ENCODE results near the gene SH3GL3. TPM values are rescaled to one million over a fixed set of nuclear protein-coding genes. Genes with fewer than 3 reads are reported as not detected.

The SH3GL3 gene
- total RNA-seq, 1 experiment from 2014 or later, result not detected

DNA sequence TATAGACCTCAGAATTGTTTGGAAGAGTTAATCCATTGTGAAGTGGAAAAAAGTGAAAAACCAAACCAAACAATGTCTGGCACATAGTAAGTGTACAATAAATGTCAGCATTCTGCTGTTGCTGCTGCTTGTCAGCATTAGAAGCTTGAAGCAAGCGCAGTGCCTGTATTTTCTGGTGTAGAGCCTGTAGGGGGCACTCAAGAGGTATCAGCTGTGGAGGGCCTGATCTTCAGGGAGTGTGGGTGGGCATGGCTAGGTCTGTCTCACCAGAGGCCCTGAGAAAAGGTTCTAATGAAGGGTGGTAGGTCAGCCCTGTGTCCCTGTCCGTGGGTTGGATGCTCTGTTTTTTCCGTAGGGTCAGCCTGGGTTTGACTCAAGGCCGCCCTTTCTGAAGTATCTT, 210.4 kb downstream of the SH3GL3 start:
- Histone ChIP-seq H3K4me3 (ENCODE audit: low read depth in 2 of 2, low read length in 2 of 2) (no peak overlapping the region), H3K36me3 (ENCODE audit: control insufficient read depth, insufficient read depth, low read length) (no peaks in the 10 kb centered on the region), H3K27ac (ENCODE audit: low read length) (no peak overlapping the region), H3K9me3 (ENCODE audit: control insufficient read depth, insufficient read depth, low read depth, low read length) (no peaks in the 10 kb centered on the region), H3K4me1 (ENCODE audit: control insufficient read depth, insufficient read depth, low read length) (no peaks in the 10 kb centered on the region; the same call in 1 of the 2 replicates), H3K27me3 (ENCODE audit: control insufficient read depth, insufficient read depth, low read length) (no peaks in the 10 kb centered on the region)
- intact Hi-C loops (cut with micrococcal nuclease; ENCODE audit: unreplicated experiment) (no loop called here), in situ Hi-C loops (cut with HindIII; ENCODE audit: low pct_unique_long_range_greater_than_20kb, low sequenced_read_pairs) (no loop called here)
- BruUV-seq (replicated peaks), result no TSS peak
- ChIA-PET CTCF (no interaction called here), POLR2A (no interaction called here)
- DNase-seq (ENCODE audit: low read depth, low spot score) (no peak), ATAC-seq (no peak)
- TF ChIP-seq, protein P1, sequence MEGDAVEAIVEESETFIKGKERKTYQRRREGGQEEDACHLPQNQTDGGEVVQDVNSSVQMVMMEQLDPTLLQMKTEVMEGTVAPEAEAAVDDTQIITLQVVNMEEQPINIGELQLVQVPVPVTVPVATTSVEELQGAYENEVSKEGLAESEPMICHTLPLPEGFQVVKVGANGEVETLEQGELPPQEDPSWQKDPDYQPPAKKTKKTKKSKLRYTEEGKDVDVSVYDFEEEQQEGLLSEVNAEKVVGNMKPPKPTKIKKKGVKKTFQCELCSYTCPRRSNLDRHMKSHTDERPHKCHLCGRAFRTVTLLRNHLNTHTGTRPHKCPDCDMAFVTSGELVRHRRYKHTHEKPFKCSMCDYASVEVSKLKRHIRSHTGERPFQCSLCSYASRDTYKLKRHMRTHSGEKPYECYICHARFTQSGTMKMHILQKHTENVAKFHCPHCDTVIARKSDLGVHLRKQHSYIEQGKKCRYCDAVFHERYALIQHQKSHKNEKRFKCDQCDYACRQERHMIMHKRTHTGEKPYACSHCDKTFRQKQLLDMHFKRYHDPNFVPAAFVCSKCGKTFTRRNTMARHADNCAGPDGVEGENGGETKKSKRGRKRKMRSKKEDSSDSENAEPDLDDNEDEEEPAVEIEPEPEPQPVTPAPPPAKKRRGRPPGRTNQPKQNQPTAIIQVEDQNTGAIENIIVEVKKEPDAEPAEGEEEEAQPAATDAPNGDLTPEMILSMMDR (IDR thresholded peaks at IDR 0.05), result peak; percentile 32
- no peak for TF ChIP-seq TCF7L2 (IDR thresholded peaks at IDR 0.05; ENCODE audit: low read depth, low read length)

DNA sequence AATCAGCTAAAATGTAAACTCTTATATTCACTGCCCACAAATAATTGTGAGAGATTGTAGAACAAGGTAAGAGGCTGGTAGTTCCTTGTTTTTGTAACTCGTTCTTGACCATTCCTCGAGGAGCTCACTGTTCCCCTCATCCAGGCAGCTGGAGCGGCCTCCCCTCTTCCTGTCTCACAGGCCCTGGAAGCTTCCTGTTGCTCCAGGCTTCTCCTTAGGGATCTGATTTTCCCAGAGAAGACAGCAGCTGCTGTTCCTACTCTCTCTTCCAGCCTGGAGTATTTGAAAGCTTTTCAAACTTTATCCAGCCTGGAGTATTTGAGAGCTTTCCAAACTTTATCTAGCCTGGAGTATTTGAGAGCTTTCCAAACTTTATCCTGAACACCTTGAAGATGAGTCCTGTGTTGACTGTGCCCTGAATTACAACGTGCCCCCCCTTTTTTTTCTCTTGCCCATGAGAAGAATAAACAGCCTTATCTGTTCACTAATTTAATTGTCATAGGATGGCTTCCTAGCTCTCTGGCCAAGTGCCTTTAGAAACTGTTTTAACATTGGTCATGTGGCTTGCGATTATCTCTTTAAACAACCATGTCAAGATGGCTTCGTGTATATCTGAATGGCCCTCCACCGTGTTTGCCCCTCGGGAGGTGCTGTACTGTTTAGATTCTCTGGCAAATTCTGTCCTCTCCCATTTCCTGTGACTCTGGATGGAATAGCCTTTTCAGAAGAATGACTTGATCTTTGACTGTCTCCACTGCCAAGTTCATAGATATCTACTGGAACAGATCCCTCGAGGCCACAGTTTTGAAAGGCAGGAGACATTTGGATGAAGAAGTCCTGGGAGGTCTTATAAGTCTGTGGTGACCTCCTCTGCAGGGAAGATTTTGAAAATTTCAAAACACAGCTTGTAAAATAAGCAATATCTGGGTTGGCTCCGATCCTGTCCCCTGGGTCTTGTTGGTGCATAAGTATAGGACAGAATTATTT, 211.6 kb downstream of the SH3GL3 start:
- DNase-seq (ENCODE audit: low read depth, low spot score), result no peak
- TF ChIP-seq, protein P1 (IDR thresholded peaks at IDR 0.05), result no peak
- TF ChIP-seq POLR2AphosphoS5 (IDR thresholded peaks at IDR 0.05; ENCODE audit: low read depth, low read length) (no peak), TCF7L2 (IDR thresholded peaks at IDR 0.05; ENCODE audit: low read depth, low read length) (no peak), SIN3A (IDR thresholded peaks at IDR 0.05; ENCODE audit: borderline replicate concordance, insufficient read depth, low read depth, low read length) (no peak)
- TF ChIP-seq, protein P2, sequence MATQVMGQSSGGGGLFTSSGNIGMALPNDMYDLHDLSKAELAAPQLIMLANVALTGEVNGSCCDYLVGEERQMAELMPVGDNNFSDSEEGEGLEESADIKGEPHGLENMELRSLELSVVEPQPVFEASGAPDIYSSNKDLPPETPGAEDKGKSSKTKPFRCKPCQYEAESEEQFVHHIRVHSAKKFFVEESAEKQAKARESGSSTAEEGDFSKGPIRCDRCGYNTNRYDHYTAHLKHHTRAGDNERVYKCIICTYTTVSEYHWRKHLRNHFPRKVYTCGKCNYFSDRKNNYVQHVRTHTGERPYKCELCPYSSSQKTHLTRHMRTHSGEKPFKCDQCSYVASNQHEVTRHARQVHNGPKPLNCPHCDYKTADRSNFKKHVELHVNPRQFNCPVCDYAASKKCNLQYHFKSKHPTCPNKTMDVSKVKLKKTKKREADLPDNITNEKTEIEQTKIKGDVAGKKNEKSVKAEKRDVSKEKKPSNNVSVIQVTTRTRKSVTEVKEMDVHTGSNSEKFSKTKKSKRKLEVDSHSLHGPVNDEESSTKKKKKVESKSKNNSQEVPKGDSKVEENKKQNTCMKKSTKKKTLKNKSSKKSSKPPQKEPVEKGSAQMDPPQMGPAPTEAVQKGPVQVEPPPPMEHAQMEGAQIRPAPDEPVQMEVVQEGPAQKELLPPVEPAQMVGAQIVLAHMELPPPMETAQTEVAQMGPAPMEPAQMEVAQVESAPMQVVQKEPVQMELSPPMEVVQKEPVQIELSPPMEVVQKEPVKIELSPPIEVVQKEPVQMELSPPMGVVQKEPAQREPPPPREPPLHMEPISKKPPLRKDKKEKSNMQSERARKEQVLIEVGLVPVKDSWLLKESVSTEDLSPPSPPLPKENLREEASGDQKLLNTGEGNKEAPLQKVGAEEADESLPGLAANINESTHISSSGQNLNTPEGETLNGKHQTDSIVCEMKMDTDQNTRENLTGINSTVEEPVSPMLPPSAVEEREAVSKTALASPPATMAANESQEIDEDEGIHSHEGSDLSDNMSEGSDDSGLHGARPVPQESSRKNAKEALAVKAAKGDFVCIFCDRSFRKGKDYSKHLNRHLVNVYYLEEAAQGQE (IDR thresholded peaks at IDR 0.05; ENCODE audit: insufficient read depth in 1 of 2, low read depth in 2 of 2, low read length in 1 of 2), result no peak
- H3K9me3 ChIP-seq (ENCODE audit: control insufficient read depth, insufficient read depth, low read depth, low read length), result no peaks in the 10 kb centered on the region
- BruUV-seq (replicated peaks), result no TSS peak
- intact Hi-C loops (cut with micrococcal nuclease; ENCODE audit: unreplicated experiment), result no loop called here
- in situ Hi-C loops (cut with HindIII; ENCODE audit: low pct_unique_long_range_greater_than_20kb, low sequenced_read_pairs), result no loop called here
- no peak overlapping the region for H3K27ac ChIP-seq (ENCODE audit: low read length)
- ChIA-PET POLR2A (no interaction called here), CTCF (no interaction called here)
- no peak overlapping the region for H3K4me3 ChIP-seq (ENCODE audit: low read depth in 2 of 2, low read length in 2 of 2)
- H3K4me1 ChIP-seq (ENCODE audit: control insufficient read depth, insufficient read depth, low read length), result no peaks in the 10 kb centered on the region; the same call in 1 of the 2 replicates
- H3K36me3 ChIP-seq (ENCODE audit: control insufficient read depth, insufficient read depth, low read length), result no peaks in the 10 kb centered on the region
- H3K27me3 ChIP-seq (ENCODE audit: control insufficient read depth, insufficient read depth, low read length), result no peaks in the 10 kb centered on the region
- ATAC-seq, result no peak
